PC-9 (cell line): ENCODE measurements around the gene GNAI1. TPM values are rescaled to one million over a fixed set of nuclear protein-coding genes. Genes with fewer than 3 reads are reported as not detected.

Experiments
- BruUV-seq: library from RNA; stranded (reverse); fragments of 400-500 nt; replicated peaks from 2 replicates; lab custom pipeline; 2021; lab: Mats Ljungman, UMichigan
- CTCF ChIA-PET: fragments of 300-600 bp; sonication (Branson Sonifier 250); formaldehyde crosslinking; loops from one replicate; lab custom pipeline; 2022; ENCODE audit warnings: antibody characterized with exemption; lab: Charles Lee
- POLR2A ChIA-PET: fragments of 300-600 bp; sonication (Branson Sonifier 250); formaldehyde crosslinking; loops from one replicate; lab custom pipeline; 2022; ENCODE audit warnings: antibody characterized with exemption; ENCODE audit not compliant: unreplicated experiment; lab: Charles Lee
- DNase-seq, 2 experiments: peaks; one replicate each; pipeline versions ENCODE4 v3.0.0 to v3.0.0-alpha.2; 2015 to 2022; ENCODE audit warnings: mixed read lengths in 1 of 2
- H2AFZ ChIP-seq: fragments of 200-600 bp; sonication (generic); 2 replicates; pipeline ENCODE4 v1.8.1; 2017; ENCODE audit warnings: antibody characterized with exemption
- H3F3A ChIP-seq: fragments of 200-600 bp; sonication (generic); 2 replicates; pipeline ENCODE4 v1.8.1; 2017; ENCODE audit warnings: antibody characterized with exemption, mild to moderate bottlenecking, low read depth; ENCODE audit not compliant: insufficient read depth
- H3K27ac ChIP-seq: fragments of 200-600 bp; sonication (generic); 2 replicates; pipeline ENCODE4 v1.6.1; 2016; ENCODE audit warnings: mixed run types
- H3K27me3 ChIP-seq: fragments of 200-600 bp; sonication (generic); 2 replicates; pipeline ENCODE4 v1.6.1; 2016; ENCODE audit warnings: low read depth, mixed run types; ENCODE audit not compliant: insufficient read depth
- H3K36me3 ChIP-seq: fragments of 200-600 bp; sonication (generic); 2 replicates; pipeline ENCODE4 v1.6.1; 2016; ENCODE audit warnings: low read depth, mixed run types
- H3K4me1 ChIP-seq: fragments of 200-600 bp; sonication (generic); replicated peaks from 2 replicates; pipeline ENCODE4 v1.6.1; 2016; ENCODE audit warnings: mixed run types; ENCODE audit not compliant: insufficient read depth
- H3K4me2 ChIP-seq: fragments of 200-600 bp; sonication (generic); 2 replicates; pipeline ENCODE4 v1.6.1; 2017; ENCODE audit warnings: mixed run types
- H3K4me3 ChIP-seq: fragments of 200-600 bp; sonication (generic); 2 replicates; pipeline ENCODE4 v1.6.1; 2016; ENCODE audit warnings: mixed run types
- H3K79me2 ChIP-seq: fragments of 200-600 bp; sonication (generic); 2 replicates; pipeline ENCODE4 v1.6.1; 2017; ENCODE audit warnings: low read depth, mixed run types
- H3K9me2 ChIP-seq: fragments of 200-600 bp; sonication (generic); 2 replicates; pipeline ENCODE4 v1.8.1; 2017; ENCODE audit warnings: mild to moderate bottlenecking; ENCODE audit not compliant: insufficient read depth
- H3K9me3 ChIP-seq: fragments of 200-600 bp; sonication (generic); 2 replicates; pipeline ENCODE4 v1.8.1; 2016; ENCODE audit warnings: low read depth; ENCODE audit not compliant: insufficient read depth
- H4K20me1 ChIP-seq: fragments of 200-600 bp; sonication (generic); 2 replicates; pipeline ENCODE4 v1.8.1; 2017; ENCODE audit not compliant: insufficient read depth
- EZH2 ChIP-seq: fragments of 200-600 bp; sonication (generic); IDR thresholded peaks from 2 replicates; pipeline ENCODE4 v1.8.0; 2017; ENCODE audit warnings: antibody characterized with exemption, low read depth
- intact Hi-C: fragments of 100-400 bp; cut with micrococcal nuclease; formaldehyde crosslinking; loops from one replicate; pipeline ENCODE4 v1.10.0; 2022; ENCODE audit not compliant: unreplicated experiment
- total RNA-seq: library from RNA; stranded (reverse); gene quantifications from 2 replicates; pipeline ENCODE4 v1.2.3, GENCODE V29; 2021
- TF ChIP-seq, protein P1 (sequence below): fragments of 200-600 bp; sonication (generic); conservative IDR thresholded peaks from 2 replicates; pipeline ENCODE4 v1.6.1; 2017; ENCODE audit warnings: mixed run types, antibody characterized with exemption, mild to moderate bottlenecking, moderate library complexity

Gene GNAI1
- total RNA-seq, 1 experiment from 2014 or later: 16.8 TPM

DNA sequence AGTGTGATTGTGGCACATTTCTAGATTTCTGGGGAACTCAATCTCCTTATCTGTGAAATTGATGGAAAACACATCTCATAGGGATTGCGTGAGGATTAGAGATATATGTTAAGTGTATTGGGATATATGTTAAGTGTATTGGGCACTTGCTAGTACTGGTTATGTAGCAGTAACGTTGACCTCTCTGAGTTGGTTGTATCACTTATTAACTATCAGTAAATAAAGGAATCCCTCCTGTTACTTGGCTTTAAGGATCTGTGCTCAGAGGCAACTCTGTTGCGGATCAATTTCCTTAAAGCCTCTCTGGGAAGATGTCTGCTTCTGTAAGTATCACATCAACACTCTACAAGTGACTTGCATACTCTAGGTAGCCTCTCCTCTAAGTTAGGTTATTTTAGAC lies 25.2 kb downstream of the GNAI1 start:
- Histone ChIP-seq H3K9me3 (no peaks in the 10 kb centered on the region), H3K27me3 (no peaks in the 10 kb centered on the region), H3K9me2 (no peaks in the 10 kb centered on the region; the same call in 1 of the 2 replicates), H3F3A (no peaks in the 10 kb centered on the region), H3K4me3 (no peak overlapping the region), H3K27ac (no peak overlapping the region), H3K4me1 (no peaks in the 10 kb centered on the region), H3K4me2 (no peak overlapping the region), H3K36me3 (no peaks in the 10 kb centered on the region), H3K79me2 (peaks cover 21% of the 10 kb centered on the region), H2AFZ (no peak overlapping the region), H4K20me1 (no peaks in the 10 kb centered on the region; the same call in 1 of the 2 replicates)
- BruUV-seq: no TSS peak
- ChIA-PET CTCF (no interaction called here), POLR2A (no interaction called here)
- DNase-seq: no peak
- intact Hi-C loops: no loop called here
- TF ChIP-seq, protein P1, sequence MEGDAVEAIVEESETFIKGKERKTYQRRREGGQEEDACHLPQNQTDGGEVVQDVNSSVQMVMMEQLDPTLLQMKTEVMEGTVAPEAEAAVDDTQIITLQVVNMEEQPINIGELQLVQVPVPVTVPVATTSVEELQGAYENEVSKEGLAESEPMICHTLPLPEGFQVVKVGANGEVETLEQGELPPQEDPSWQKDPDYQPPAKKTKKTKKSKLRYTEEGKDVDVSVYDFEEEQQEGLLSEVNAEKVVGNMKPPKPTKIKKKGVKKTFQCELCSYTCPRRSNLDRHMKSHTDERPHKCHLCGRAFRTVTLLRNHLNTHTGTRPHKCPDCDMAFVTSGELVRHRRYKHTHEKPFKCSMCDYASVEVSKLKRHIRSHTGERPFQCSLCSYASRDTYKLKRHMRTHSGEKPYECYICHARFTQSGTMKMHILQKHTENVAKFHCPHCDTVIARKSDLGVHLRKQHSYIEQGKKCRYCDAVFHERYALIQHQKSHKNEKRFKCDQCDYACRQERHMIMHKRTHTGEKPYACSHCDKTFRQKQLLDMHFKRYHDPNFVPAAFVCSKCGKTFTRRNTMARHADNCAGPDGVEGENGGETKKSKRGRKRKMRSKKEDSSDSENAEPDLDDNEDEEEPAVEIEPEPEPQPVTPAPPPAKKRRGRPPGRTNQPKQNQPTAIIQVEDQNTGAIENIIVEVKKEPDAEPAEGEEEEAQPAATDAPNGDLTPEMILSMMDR: no peak
- no peak for TF ChIP-seq EZH2

DNA sequence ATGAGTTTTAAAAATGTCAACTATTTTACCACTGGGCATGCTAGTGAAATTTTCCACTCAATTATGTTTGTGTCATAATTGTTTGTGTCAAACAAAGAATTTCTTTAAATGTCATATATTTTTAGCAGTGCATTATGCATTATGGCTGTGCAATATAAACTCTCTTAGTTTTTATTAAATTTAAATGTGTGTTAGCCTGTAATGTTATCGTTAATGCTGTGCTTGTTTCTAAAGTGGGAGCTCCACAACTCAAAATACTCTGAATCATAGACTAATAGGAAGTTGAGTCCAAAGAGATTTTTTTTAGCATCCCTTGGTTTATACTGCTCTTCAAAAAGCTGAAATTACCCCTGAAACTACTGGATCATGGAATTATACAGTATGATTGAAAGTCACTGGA lies 26.8 kb downstream of the GNAI1 start:
- Histone ChIP-seq H2AFZ (no peak overlapping the region), H3K4me2 (no peak overlapping the region), H3K79me2 (peaks cover 9% of the 10 kb centered on the region), H3F3A (no peaks in the 10 kb centered on the region), H3K27ac (no peak overlapping the region), H3K9me2 (no peaks in the 10 kb centered on the region; the same call in 1 of the 2 replicates), H3K4me3 (no peak overlapping the region), H3K9me3 (no peaks in the 10 kb centered on the region; the same call in 1 of the 2 replicates), H3K27me3 (no peaks in the 10 kb centered on the region), H4K20me1 (no peaks in the 10 kb centered on the region), H3K36me3 (no peaks in the 10 kb centered on the region), H3K4me1 (no peaks in the 10 kb centered on the region)
- TF ChIP-seq EZH2: no peak
- TF ChIP-seq, protein P1: no peak
- POLR2A ChIA-PET: no interaction called here
- CTCF ChIA-PET: no interaction called here
- DNase-seq: no peak
- no TSS peak for BruUV-seq
- intact Hi-C loops: no loop called here

DNA sequence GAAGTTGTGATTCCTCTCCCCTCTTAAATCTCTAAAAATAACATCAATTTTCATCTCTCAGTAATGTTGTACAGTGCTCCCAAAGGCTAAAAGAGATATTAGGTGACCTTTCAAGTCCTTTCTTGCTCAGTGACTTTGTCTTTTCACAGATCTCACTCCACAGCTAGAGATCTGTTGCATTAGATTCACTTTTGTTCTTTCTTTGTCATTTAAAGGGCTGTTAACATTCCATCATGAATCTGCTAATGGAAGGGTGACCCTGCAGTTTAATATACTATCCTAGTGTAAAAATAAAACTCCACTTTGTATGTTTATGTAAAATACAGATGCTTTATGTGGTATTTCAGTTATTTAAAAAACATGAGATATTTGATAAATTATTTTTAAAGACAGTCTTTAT lies 30.5 kb downstream of the GNAI1 start:
- no peaks in the 10 kb centered on the region; the same call in 1 of the 2 replicates for H3K9me2 ChIP-seq
- no peaks in the 10 kb centered on the region for H4K20me1 ChIP-seq
- no peak overlapping the region for H3K27ac ChIP-seq
- no peak overlapping the region for H3K4me3 ChIP-seq
- TF ChIP-seq, protein P1: no peak
- no peak for TF ChIP-seq EZH2
- H3K36me3 ChIP-seq: no peaks in the 10 kb centered on the region
- DNase-seq: no peak
- ChIA-PET CTCF (no interaction called here), POLR2A (no interaction called here)
- no peaks in the 10 kb centered on the region for H3K4me1 ChIP-seq
- intact Hi-C loops: no loop called here
- H3F3A ChIP-seq: no peaks in the 10 kb centered on the region
- H2AFZ ChIP-seq: no peak overlapping the region
- H3K27me3 ChIP-seq: no peaks in the 10 kb centered on the region
- BruUV-seq: no TSS peak
- no peak overlapping the region for H3K4me2 ChIP-seq
- H3K9me3 ChIP-seq: peaks cover 7% of the 10 kb centered on the region
- H3K79me2 ChIP-seq: peaks cover 3% of the 10 kb centered on the region
